H9 (cell line): ENCODE data around the gene RPN1. TPM values are rescaled to one million over a fixed set of nuclear protein-coding genes. Genes with fewer than 3 reads are reported as not detected.

Source experiments
- DNase-seq: peaks from one replicate; pipeline ENCODE4 v3.0.0-alpha.2; 2017
- H2AFZ ChIP-seq: one replicate; pipeline ENCODE4 v1.6.1; 2013; ENCODE audit warnings: mild to moderate bottlenecking, low read length, control low read depth, moderate library complexity
- H2AK5ac ChIP-seq: 2 replicates; pipeline ENCODE4 v1.6.1; 2013; ENCODE audit warnings: low read length, control low read depth, mixed read lengths; ENCODE audit not compliant: insufficient read length
- H2BK120ac ChIP-seq: one replicate; pipeline ENCODE4 v1.6.1; 2013; ENCODE audit warnings: low read depth, mild to moderate bottlenecking, low read length, control low read depth, inconsistent platforms; ENCODE audit not compliant: poor library complexity, severe bottlenecking
- H2BK12ac ChIP-seq: 2 replicates; pipeline ENCODE4 v1.6.1; 2013; ENCODE audit warnings: low read length, control low read depth, mixed read lengths, low read depth; ENCODE audit not compliant: insufficient read length
- H2BK15ac ChIP-seq: 2 replicates; pipeline ENCODE4 v1.6.1; 2013; ENCODE audit warnings: low read depth, low read length, control low read depth
- H2BK20ac ChIP-seq: one replicate; pipeline ENCODE4 v1.6.1; 2013; ENCODE audit warnings: low read depth, mild to moderate bottlenecking, low read length, control low read depth, inconsistent platforms; ENCODE audit not compliant: poor library complexity, severe bottlenecking
- H2BK5ac ChIP-seq: 2 replicates; pipeline ENCODE4 v1.6.1; 2013; ENCODE audit warnings: low read length, control low read depth, mixed read lengths; ENCODE audit not compliant: insufficient read length
- H3K14ac ChIP-seq: 2 replicates; pipeline ENCODE4 v1.6.1; 2013; ENCODE audit warnings: low read length, control low read depth; ENCODE audit not compliant: insufficient read depth
- H3K18ac ChIP-seq: 2 replicates; pipeline ENCODE4 v1.6.1; 2013; ENCODE audit warnings: low read depth, mild to moderate bottlenecking, mixed read lengths, low read length, control low read depth; ENCODE audit not compliant: insufficient read length
- H3K23ac ChIP-seq: 2 replicates; pipeline ENCODE4 v1.6.1; 2013; ENCODE audit warnings: low read length, control low read depth, mixed read lengths, low read depth; ENCODE audit not compliant: insufficient read length
- H3K23me2 ChIP-seq: 2 replicates; pipeline ENCODE4 v1.6.1; 2013; ENCODE audit warnings: low read depth, mild to moderate bottlenecking, mixed read lengths, low read length, control low read depth; ENCODE audit not compliant: insufficient read length, poor library complexity, severe bottlenecking
- H3K27ac ChIP-seq: 2 replicates; pipeline ENCODE4 v1.5.1; 2013; ENCODE audit warnings: low read length, control low read depth, mixed read lengths, low read depth; ENCODE audit not compliant: insufficient read length
- H3K27me3 ChIP-seq: 2 replicates; pipeline ENCODE4 v1.6.1; 2013; ENCODE audit warnings: low read length, control low read depth, inconsistent platforms; ENCODE audit not compliant: insufficient read depth
- H3K4ac ChIP-seq: 2 replicates; pipeline ENCODE4 v1.6.1; 2013; ENCODE audit warnings: low read depth, mild to moderate bottlenecking, control low read depth, inconsistent platforms, low read length, moderate library complexity
- H3K4me1 ChIP-seq: 2 replicates; pipeline ENCODE4 v1.6.1; 2013; ENCODE audit warnings: low read length, control low read depth, inconsistent platforms; ENCODE audit not compliant: insufficient read depth
- H3K4me2 ChIP-seq: 2 replicates; pipeline ENCODE4 v1.6.1; 2013; ENCODE audit warnings: low read length, control low read depth, mixed read lengths; ENCODE audit not compliant: insufficient read length, insufficient read depth
- H3K56ac ChIP-seq: 2 replicates; pipeline ENCODE4 v1.6.1; 2013; ENCODE audit warnings: low read depth, mild to moderate bottlenecking, mixed read lengths, low read length, control low read depth; ENCODE audit not compliant: insufficient read length
- H3K79me1 ChIP-seq: 2 replicates; pipeline ENCODE4 v1.6.1; 2013; ENCODE audit warnings: low read depth, mild to moderate bottlenecking, moderate library complexity, low read length, control low read depth, inconsistent platforms; ENCODE audit not compliant: insufficient read depth, poor library complexity, severe bottlenecking
- H3K79me2 ChIP-seq: 2 replicates; pipeline ENCODE4 v1.6.1; 2013; ENCODE audit warnings: low read length, control low read depth, inconsistent platforms; ENCODE audit not compliant: insufficient read depth
- H3K9ac ChIP-seq: 2 replicates; pipeline ENCODE4 v1.6.1; 2013; ENCODE audit warnings: low read length, control low read depth, mixed read lengths; ENCODE audit not compliant: insufficient read length; ENCODE audit errors: extremely low read depth
- H3K9me3 ChIP-seq: one replicate; pipeline ENCODE4 v1.6.1; 2013; ENCODE audit warnings: low read depth, low read length, inconsistent platforms; ENCODE audit not compliant: control insufficient read depth
- H3T11ph ChIP-seq: one replicate; pipeline ENCODE4 v1.6.1; 2013; ENCODE audit warnings: mild to moderate bottlenecking, low read length, control low read depth, inconsistent platforms
- H4K20me1 ChIP-seq: one replicate; pipeline ENCODE4 v1.6.1; 2013; ENCODE audit not compliant: control insufficient read depth, insufficient read length, insufficient read depth
- H4K5ac ChIP-seq: 2 replicates; pipeline ENCODE4 v1.6.1; 2013; ENCODE audit warnings: low read depth, mild to moderate bottlenecking, mixed read lengths, low read length, control low read depth; ENCODE audit not compliant: insufficient read length
- H4K8ac ChIP-seq: replicated peaks from 2 replicates; pipeline ENCODE4 v1.6.1; 2013; ENCODE audit warnings: low read length, control low read depth, mixed read lengths, low read depth; ENCODE audit not compliant: insufficient read length
- H4K91ac ChIP-seq: 2 replicates; pipeline ENCODE4 v1.6.1; 2013; ENCODE audit warnings: low read depth, mild to moderate bottlenecking, moderate library complexity, mixed read lengths, low read length, control low read depth; ENCODE audit not compliant: insufficient read length
- H3K27ac Mint-ChIP-seq, 3 experiments: 2 replicates in 2 of 3; 3 replicates in 1 of 3; pipeline ENCODE4 v1.8.0; 2020 to 2021; ENCODE audit warnings: mixed read lengths in 3 of 3, mild to moderate bottlenecking in 1 of 3, moderate library complexity in 1 of 3
- H3K27me3 Mint-ChIP-seq: 2 replicates; pipeline ENCODE4 v1.8.0; 2021; ENCODE audit warnings: low read depth, mild to moderate bottlenecking, moderate library complexity, mixed read lengths
- H3K36me3 Mint-ChIP-seq, 3 experiments: 2 replicates in 2 of 3; 3 replicates in 1 of 3; pipeline ENCODE4 v1.8.0; 2020 to 2021; ENCODE audit warnings: low read depth in 3 of 3, mixed read lengths in 3 of 3; ENCODE audit not compliant: insufficient read depth in 1 of 3
- H3K4me1 Mint-ChIP-seq, 2 experiments: 2 replicates each; pipeline ENCODE4 v1.8.0; 2020; ENCODE audit warnings: mixed read lengths in 2 of 2
- H3K4me3 Mint-ChIP-seq, 2 experiments: 2 replicates in 1 of 2; 3 replicates in 1 of 2; pipeline ENCODE4 v1.8.0; 2020 to 2021; ENCODE audit warnings: mild to moderate bottlenecking in 2 of 2, mixed read lengths in 2 of 2, moderate library complexity in 1 of 2
- H3K9me3 Mint-ChIP-seq, 2 experiments: 2 replicates in 1 of 2; 3 replicates in 1 of 2; pipeline ENCODE4 v1.8.0; 2020; ENCODE audit warnings: mild to moderate bottlenecking in 2 of 2, mixed read lengths in 2 of 2, moderate library complexity in 1 of 2
- CTCF ChIP-seq: fragments of 200-600 bp; sonication (generic); conservative IDR thresholded peaks from 3 replicates; pipeline ENCODE4 v1.8.0; 2021; ENCODE audit warnings: antibody characterized with exemption, mild to moderate bottlenecking
- WGBS: extraction: QIAGEN DNeasy Blood & Tissue Kit; methylation state at CpG from one replicate; pipeline ENCODE4 v1.1.7; 2013; ENCODE audit warnings: missing lambda C conversion rate, low lambda C conversion rate, mixed read lengths; ENCODE audit not compliant: insufficient read length; ENCODE audit errors: extremely low coverage; 5-methylcytosine and 5-hydroxymethylcytosine counted together
- total RNA-seq: library from RNA; stranded (reverse); gene quantifications from 2 replicates; pipeline ENCODE4 v1.2.1, GENCODE V29; 2021

RPN1 gene
- total RNA-seq, 1 experiment from 2014 or later = 174 TPM

- no CpG with 5 or more reads among the region's 9 CpGs for WGBS
- Histone ChIP-seq H3K4me1 (no peaks in the 10 kb centered on the region; the same call in 1 of the 2 replicates), H3K79me1 (no peaks in the 10 kb centered on the region), H4K5ac (no peak overlapping the region), H2BK20ac (no peak overlapping the region), H3K27ac (no peak overlapping the region), H3K14ac (no peak overlapping the region), H3K18ac (no peak overlapping the region), H3T11ph (no peak overlapping the region), H2AFZ (no peak overlapping the region), H2BK15ac (no peak overlapping the region), H3K23ac (no peak overlapping the region), H3K27me3 (no peaks in the 10 kb centered on the region), H3K79me2 (no peaks in the 10 kb centered on the region; the same call in 1 of the 2 replicates), H2BK12ac (no peak overlapping the region), H4K20me1 (no peaks in the 10 kb centered on the region), H3K4ac (no peak overlapping the region), H4K91ac (no peak overlapping the region), H3K9me3 (no peaks in the 10 kb centered on the region), H2AK5ac (no peak overlapping the region), H3K56ac (no peak overlapping the region), H4K8ac (no peak overlapping the region), H3K9ac (no peak overlapping the region), H3K4me2 (no peak overlapping the region), H3K23me2 (peaks cover 3% of the 10 kb centered on the region), H2BK120ac (no peak overlapping the region), H2BK5ac (no peak overlapping the region)
- H3K27ac Mint-ChIP-seq = no peak overlapping the region
- H3K4me3 Mint-ChIP-seq = no peak overlapping the region
- peaks cover 55 to 84% (median 67%) of the 10 kb centered on the region in 3 experiments; a peak in 6 of 7 replicates for H3K36me3 Mint-ChIP-seq
- peaks cover 11 to 13% of the 10 kb centered on the region in 2 experiments for H3K4me1 Mint-ChIP-seq
- H3K27me3 Mint-ChIP-seq = no peaks in the 10 kb centered on the region
- no peak for DNase-seq
- H3K9me3 Mint-ChIP-seq = no peaks in the 10 kb centered on the region
- TF ChIP-seq CTCF = no peak
Measured at GRCh38 chr3:128621931-128622330, 28.7 kb downstream of the RPN1 start.
